ENCODE results near the gene PLA2G6. TPM values are rescaled to one million over a fixed set of nuclear protein-coding genes. Genes with fewer than 3 reads are reported as not detected.

The PLA2G6 gene
- total and polyA plus RNA-seq, 2 of the 13 experiments (the other 11 are each of a cell fraction or from before 2014, with no cell fraction given): 4.8 to 11.5 TPM

GRCh38 chr22:38228873-38229740 lies 47.5 kb upstream of the PLA2G6 start (continued):
- TF ChIP-seq ZBTB26 (CRISPR knock-in tag; IDR thresholded peaks at IDR 0.05; ENCODE audit: borderline replicate concordance): peak; percentile 38; the same call in 1 of the 2 replicates
- no peak for TF ChIP-seq CAMTA2 (CRISPR knock-in tag; IDR thresholded peaks at IDR 0.05; ENCODE audit: borderline replicate concordance)
- TF ChIP-seq ETS1 (CRISPR knock-in tag; IDR thresholded peaks at IDR 0.05): no peak
- no peak for TF ChIP-seq NAIF1 (CRISPR knock-in tag; IDR thresholded peaks at IDR 0.05; ENCODE audit: borderline replicate concordance)
- TF ChIP-seq ZNF687 (CRISPR knock-in tag; IDR thresholded peaks at IDR 0.05): peak; percentile 34; the same call in 1 of the 2 replicates
- TF ChIP-seq KIAA2018 (CRISPR knock-in tag; IDR thresholded peaks at IDR 0.05; ENCODE audit: borderline replicate concordance): no peak
- no peak for TF ChIP-seq RBM22 (optimal IDR thresholded peaks at IDR 0.05; ENCODE audit: low read length)
- no peak for TF ChIP-seq ZNF607 (CRISPR knock-in tag; IDR thresholded peaks at IDR 0.05; ENCODE audit: borderline replicate concordance)
- no peak for TF ChIP-seq POLR2A (IDR thresholded peaks at IDR 0.05; ENCODE audit: insufficient read depth in 1 of 2, low read depth in 2 of 2, low read length in 2 of 2)
- no peak for TF ChIP-seq ZKSCAN1 (IDR thresholded peaks at IDR 0.05; ENCODE audit: low read length)
- no peak for TF ChIP-seq MAFK (conservative IDR thresholded peaks at IDR 0.05 in 1 of 2, IDR thresholded peaks at IDR 0.05 in 1 of 2; ENCODE audit: low read length in 2 of 2)
- no peak for TF ChIP-seq THAP11 (CRISPR knock-in tag; IDR thresholded peaks at IDR 0.05)
- peak; percentile 53 for TF ChIP-seq SAP130 (CRISPR knock-in tag; IDR thresholded peaks at IDR 0.05; ENCODE audit: low read depth)
